Heart right ventricle (tissue), 16 donors: ENCODE measurements around the gene PLK3. TPM values are rescaled to one million over a fixed set of nuclear protein-coding genes. Genes with fewer than 3 reads are reported as not detected.

Experiments
- ATAC-seq, 8 donors: fragments of 200-7000 bp; cut with Tn5 transposase; one replicate each; pipeline ENCODE4 v1.9.1; 2020; ENCODE audit warnings: mild to moderate bottlenecking in 8 of 8, moderate library complexity in 8 of 8, moderate number of reproducible peaks in 1 of 8
- DNase-seq, 2 donors: peaks; one replicate each; pipeline ENCODE4 v3.0.0-alpha.2; 2020
- H3K27ac ChIP-seq, 10 donors: fragments of 200-600 bp; sonication (generic) in 2 of 10; one replicate each; pipeline versions ENCODE4 v1.5.0 to v1.8.0; 2020 to 2022; ENCODE audit warnings: mild to moderate bottlenecking in 3 of 10
- H3K27me3 ChIP-seq, 7 donors: fragments of 200-600 bp; one replicate each; pipeline ENCODE4 v1.8.0; 2021 to 2022; ENCODE audit warnings: mild to moderate bottlenecking in 2 of 7
- H3K36me3 ChIP-seq, 9 donors: fragments of 200-600 bp; sonication (generic) in 1 of 9; one replicate each; pipeline versions ENCODE4 v1.5.0 to v1.8.0; 2020 to 2022; ENCODE audit warnings: mild to moderate bottlenecking in 2 of 9
- H3K4me1 ChIP-seq, 9 donors: fragments of 200-600 bp; sonication (generic) in 1 of 9; one replicate each; pipeline versions ENCODE4 v1.5.0 to v1.8.0; 2020 to 2022; ENCODE audit warnings: mild to moderate bottlenecking in 4 of 9
- H3K4me3 ChIP-seq, 10 donors: fragments of 200-600 bp; sonication (generic) in 2 of 10; one replicate each; pipeline versions ENCODE4 v1.5.0 to v1.8.0; 2020 to 2022; ENCODE audit warnings: mild to moderate bottlenecking in 7 of 10, moderate library complexity in 2 of 10
- H3K9me3 ChIP-seq, 11 donors: fragments of 200-600 bp in 10 of 11; sonication (generic) in 2 of 11; one replicate each; pipeline versions ENCODE4 v1.5.0 to v1.8.0; 2013 to 2022; ENCODE audit warnings: mild to moderate bottlenecking in 2 of 11, control low read depth in 1 of 11, moderate library complexity in 1 of 11
- WGBS, 2 donors: extraction: QIAGEN DNeasy Blood & Tissue Kit; methylation state at CpG; one replicate each; pipeline ENCODE4 v1.1.7; 2013; ENCODE audit warnings: inconsistent platforms in 1 of 2; 5-methylcytosine and 5-hydroxymethylcytosine counted together
- intact Hi-C, 10 donors: fragments of 100-400 bp; cut with DNase I; formaldehyde crosslinking; loops; one replicate each; pipeline versions ENCODE4 v1.11.1 to v1.14.2; 2022
- polyA plus RNA-seq, 2 donors: library from polyadenylated mRNA; stranded (reverse); fragments of 200-250 nt; gene quantifications; one replicate each; pipeline ENCODE4 v1.2.3, GENCODE V29; 2013
- total RNA-seq, 10 donors: library from RNA; stranded (reverse); fragmentation: NEBNext Ultra II Directional in 3 of 10; extraction: Animal tissue kit (Norgen Biotek cat#: 25700) in 3 of 10; gene quantifications; one replicate each; pipeline versions ENCODE4 v1.2.1 to v1.2.4, GENCODE V29; 2021 to 2023
- TF ChIP-seq, protein P1 (sequence below), 9 donors: fragments of 200-600 bp; sonication (generic) in 2 of 9; IDR thresholded peaks; one replicate each; pipeline versions ENCODE4 v1.5.0 to v1.8.0; 2021 to 2022; ENCODE audit warnings: antibody characterized with exemption in 9 of 9, mild to moderate bottlenecking in 5 of 9, moderate library complexity in 1 of 9
- donor health status: Arrhythmogenic right ventricular cardiomyopathy.
- donor health status: ischemic (EF 13 %, LVEDD 7.1; RV severe dilation, severe dysfunction).
- donor health status: healthy with polysubstance abuse.
- donor health status: DM: no; HTN: yes; CAD: no.
- donor health status: DM: no; HTN: no; CAD: no.
- donor health status: ischemic (EF 25% LVEDD 6.9; RV normal size, moderate dysfunction).
- donor health status: ischemic (EF 25% LVEDD 5.7; RV mildly dilated, moderate dysfunction).
- donor health status: healthy.
- donor health status: DM: yes; HTN: yes; CAD: no.
- donor health status: Ischemic cardiomyopathy.
- donor health status: ischemic (EF 35%, LVEDD 5.7; RV mildly dilated, moderate dysfunction).
- donor health status: nonischemic (EF 11% LVEDD 7.7; RV severe dilation, severe dysfunction).
- donor health status: DM: yes; HTN: yes; CAD: no.
- donor health status: PGD.
- donor health status: ischemic (EF 29% LVEDD 5.4; RV normal size, mild dysfunction).
- donor health status: nonischemic (EF 23%, LVEDD 6.1; RV moderate dilation, normal function).

Gene PLK3
- total and polyA plus RNA-seq, 12 donors: 2.9 to 12.7 (median 7.0) TPM

GRCh38 chr1:44826375-44827196 lies 26.4 kb downstream of the PLK3 start:
- TF ChIP-seq, protein P1, sequence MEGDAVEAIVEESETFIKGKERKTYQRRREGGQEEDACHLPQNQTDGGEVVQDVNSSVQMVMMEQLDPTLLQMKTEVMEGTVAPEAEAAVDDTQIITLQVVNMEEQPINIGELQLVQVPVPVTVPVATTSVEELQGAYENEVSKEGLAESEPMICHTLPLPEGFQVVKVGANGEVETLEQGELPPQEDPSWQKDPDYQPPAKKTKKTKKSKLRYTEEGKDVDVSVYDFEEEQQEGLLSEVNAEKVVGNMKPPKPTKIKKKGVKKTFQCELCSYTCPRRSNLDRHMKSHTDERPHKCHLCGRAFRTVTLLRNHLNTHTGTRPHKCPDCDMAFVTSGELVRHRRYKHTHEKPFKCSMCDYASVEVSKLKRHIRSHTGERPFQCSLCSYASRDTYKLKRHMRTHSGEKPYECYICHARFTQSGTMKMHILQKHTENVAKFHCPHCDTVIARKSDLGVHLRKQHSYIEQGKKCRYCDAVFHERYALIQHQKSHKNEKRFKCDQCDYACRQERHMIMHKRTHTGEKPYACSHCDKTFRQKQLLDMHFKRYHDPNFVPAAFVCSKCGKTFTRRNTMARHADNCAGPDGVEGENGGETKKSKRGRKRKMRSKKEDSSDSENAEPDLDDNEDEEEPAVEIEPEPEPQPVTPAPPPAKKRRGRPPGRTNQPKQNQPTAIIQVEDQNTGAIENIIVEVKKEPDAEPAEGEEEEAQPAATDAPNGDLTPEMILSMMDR (IDR thresholded peaks at IDR 0.05): no peak
- no peaks in the 10 kb centered on the region for H3K27me3 ChIP-seq
- H3K4me3 ChIP-seq: peak overlapping the region in 4 of 10 donors; percentile 17 to 37 (median 25)
- peak overlapping the region in 9 of 10 donors; percentile 39 to 79 (median 53) for H3K27ac ChIP-seq
- WGBS, 2 donors: 52 to 55% methylated on average over 24 of the region's 24 CpGs
- H3K36me3 ChIP-seq: no peaks in the 10 kb centered on the region
- intact Hi-C loops: loop anchor here in 1 of 10 donors (5.0 kb wide), 1 partner anchor 39 kb away; the partner anchor contains the start of gene BEST4
- peak; percentile 66 to 77 for DNase-seq
- H3K4me1 ChIP-seq: peaks cover 0 to 29% (median 10%) of the 10 kb centered on the region in 9 donors
- no peaks in the 10 kb centered on the region for H3K9me3 ChIP-seq
- ATAC-seq: peak; percentile 65 to 93 (median 85)

GRCh38 chr1:44827197-44828002 lies 27.2 kb downstream of the PLK3 start:
- Histone ChIP-seq H3K27ac (peak overlapping the region in 6 of 10 donors; percentile 41 to 79 (median 60)), H3K27me3 (no peaks in the 10 kb centered on the region), H3K36me3 (no peaks in the 10 kb centered on the region), H3K4me1 (peaks cover 0 to 29% (median 10%) of the 10 kb centered on the region in 9 donors), H3K9me3 (no peaks in the 10 kb centered on the region), H3K4me3 (no peak overlapping the region)
- DNase-seq (no peak), ATAC-seq (peak in 1 of 8 donors; percentile 3)
- WGBS, 2 donors: 90 to 91% methylated on average over 28 of the region's 28 CpGs
- TF ChIP-seq, protein P1 (IDR thresholded peaks at IDR 0.05): no peak
- intact Hi-C loops: loop anchor here in 1 of 10 donors (5.0 kb wide), 1 partner anchor 40 kb away; the partner anchor contains the start of gene BEST4

DNA sequence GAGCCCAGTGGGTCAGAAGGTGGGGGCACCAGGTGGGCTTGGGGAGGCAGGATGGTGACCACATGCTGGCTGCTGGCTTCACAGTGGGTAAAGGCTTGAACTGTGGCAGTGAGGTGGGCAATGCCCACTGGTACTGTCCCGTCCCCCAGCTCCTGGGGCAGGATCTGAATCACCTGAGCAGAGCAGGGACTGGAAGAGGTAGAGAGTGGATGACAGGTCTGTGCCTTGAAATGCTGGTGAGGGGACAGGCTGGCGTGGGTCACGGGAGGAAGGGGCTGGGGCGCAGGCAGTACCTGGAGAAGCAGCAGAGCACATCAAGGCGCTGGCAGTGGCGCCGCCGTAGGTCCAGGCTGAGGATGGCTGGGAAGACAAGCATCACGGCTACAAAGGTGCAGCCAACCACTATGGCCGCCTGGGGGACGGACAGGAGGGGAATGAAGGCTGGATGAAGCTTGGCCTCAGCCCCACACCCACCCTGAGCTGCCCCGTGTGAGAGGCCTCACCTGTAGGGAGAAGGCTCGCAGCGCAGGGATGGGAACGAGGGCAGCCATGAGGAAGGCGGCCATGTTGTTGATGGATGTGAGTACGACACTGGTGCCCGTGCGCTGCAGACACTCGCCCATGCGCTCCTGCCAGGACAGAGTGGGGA lies 27.9 kb downstream of the PLK3 start:
- Histone ChIP-seq H3K9me3 (no peaks in the 10 kb centered on the region), H3K4me3 (no peak overlapping the region), H3K4me1 (peaks cover 0 to 29% (median 10%) of the 10 kb centered on the region in 9 donors), H3K27ac (no peak overlapping the region), H3K36me3 (no peaks in the 10 kb centered on the region), H3K27me3 (no peaks in the 10 kb centered on the region)
- 96% methylated on average over 21 of the region's 21 CpGs for WGBS, 2 donors
- TF ChIP-seq, protein P1 (IDR thresholded peaks at IDR 0.05): no peak
- intact Hi-C loops: loop anchor here in 1 of 10 donors (5.0 kb wide), 1 partner anchor 41 kb away; the partner anchor contains the start of gene BEST4
- ATAC-seq (no peak), DNase-seq (no peak)
